HG03139 (cell line): Measurements from ENCODE around the gene AP1B1.

ENCODE experiments used
- ATAC-seq: cut with Tn5 transposase; IDR thresholded peaks from one replicate; pipeline ENCODE4 v1.9.1; 2021; ENCODE audit not compliant: unreplicated experiment

Gene AP1B1

GRCh38 chr22:29301716-29302401 is 86.5 kb downstream of the AP1B1 start:
- no peak for ATAC-seq

GRCh38 chr22:29300807-29301601 is 87.4 kb downstream of the AP1B1 start:
- no peak for ATAC-seq

- no peak for ATAC-seq
Measured at GRCh38 chr22:29300467-29300806, 87.9 kb downstream of the AP1B1 start.

- no peak for ATAC-seq
Measured at GRCh38 chr22:29299136-29299900, 89.1 kb downstream of the AP1B1 start.

- ATAC-seq = no peak
Measured at GRCh38 chr22:29298641-29299040, 89.7 kb downstream of the AP1B1 start.

- no peak for ATAC-seq
Measured at GRCh38 chr22:29292379-29292778, 96.0 kb downstream of the AP1B1 start.

- ATAC-seq = no peak
Measured at GRCh38 chr22:29291215-29291614, 97.2 kb downstream of the AP1B1 start.

GRCh38 chr22:29290061-29290460 is 98.3 kb downstream of the AP1B1 start:
- ATAC-seq = no peak

- ATAC-seq = no peak
Measured at GRCh38 chr22:29288837-29289236, 99.5 kb downstream of the AP1B1 start.

GRCh38 chr22:29284196-29284595 is 104.2 kb downstream of the AP1B1 start:
- no peak for ATAC-seq

- no peak for ATAC-seq
Measured at GRCh38 chr22:29277927-29278326, 110.4 kb downstream of the AP1B1 start.
